Spinal cord (tissue), 10 donors: ENCODE measurements around the gene RASL11B. TPM values are rescaled to one million over a fixed set of nuclear protein-coding genes. Genes with fewer than 3 reads are reported as not detected.

Experiments used
- DNase-seq, 6 donors: peaks; one replicate each; pipeline versions ENCODE4 v3.0.0 to v3.0.0-alpha.2; 2013 to 2015; ENCODE audit warnings: low spot score in 6 of 6, low read depth in 4 of 6
- H3K27ac ChIP-seq: one replicate; pipeline ENCODE4 v1.5.1; 2013; ENCODE audit warnings: low read depth, low read length, control low read depth
- H3K27me3 ChIP-seq: one replicate; pipeline ENCODE4 v1.6.1; 2013; ENCODE audit warnings: low read length; ENCODE audit not compliant: control insufficient read depth, insufficient read depth
- H3K36me3 ChIP-seq: one replicate; pipeline ENCODE4 v1.6.1; 2013; ENCODE audit warnings: low read length; ENCODE audit not compliant: control insufficient read depth, insufficient read depth
- H3K4me1 ChIP-seq: one replicate; pipeline ENCODE4 v1.6.1; 2013; ENCODE audit warnings: low read length; ENCODE audit not compliant: control insufficient read depth, insufficient read depth
- H3K4me3 ChIP-seq: one replicate; pipeline ENCODE4 v1.5.1; 2013; ENCODE audit warnings: low read depth, low read length, control low read depth
- H3K9me3 ChIP-seq: one replicate; pipeline ENCODE4 v1.6.1; 2013; ENCODE audit warnings: low read length; ENCODE audit not compliant: control insufficient read depth, insufficient read depth
- WGBS: methylation state at CpG from one replicate; pipeline ENCODE4 v1.1.5; 2013; ENCODE audit warnings: missing lambda C conversion rate; ENCODE audit not compliant: insufficient coverage; 5-methylcytosine and 5-hydroxymethylcytosine counted together
- polyA plus RNA-seq, 2 donors: library from polyadenylated mRNA; unstranded; fragments of 120-200 nt; gene quantifications; one replicate each; pipeline ENCODE4 v1.2.1, GENCODE V29; 2013; ENCODE audit not compliant: insufficient read length in 2 of 2
- total RNA-seq, 2 donors: library from RNA; depleted of rRNA in 1 of 2; stranded (reverse); fragments of 120-200 nt in 1 of 2; fragments of >200 nt in 1 of 2; gene quantifications; one replicate each; pipeline versions ENCODE4 v1.2.3 to v1.2.4, GENCODE V29; 2013 to 2014
- donor health status: healthy.

Gene RASL11B
- total and polyA plus RNA-seq, 4 donors, result 6.3 to 10.2 (median 8.6) TPM

DNA sequence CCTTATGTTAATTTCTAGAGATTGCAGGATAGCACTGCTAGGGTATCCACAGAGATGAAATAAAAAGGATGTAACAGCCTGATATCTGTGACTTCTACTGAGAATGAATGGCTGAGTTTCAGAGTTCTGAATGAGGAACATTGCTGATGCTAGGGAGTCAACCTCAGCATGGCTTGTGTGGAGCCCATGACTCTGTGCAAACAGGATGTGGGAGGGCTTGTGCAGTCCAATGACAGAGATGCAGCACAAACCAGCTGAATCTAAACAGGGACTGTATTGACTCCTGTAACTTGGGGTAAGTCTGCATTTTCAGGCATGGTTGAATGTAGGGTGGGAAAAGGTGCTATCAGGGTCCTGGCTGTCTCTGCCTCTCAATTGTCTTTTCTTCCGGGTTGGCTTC lies 5.3 kb upstream of the RASL11B start:
- H3K36me3 ChIP-seq, result no peaks in the 10 kb centered on the region
- no peaks in the 10 kb centered on the region for H3K27me3 ChIP-seq
- WGBS, result 100% methylated on average over 1 of the region's 1 CpG
- H3K4me3 ChIP-seq, result no peak overlapping the region
- DNase-seq, result no peak
- H3K27ac ChIP-seq, result no peak overlapping the region
- H3K9me3 ChIP-seq, result peaks cover 7% of the 10 kb centered on the region
- H3K4me1 ChIP-seq, result peaks cover 7% of the 10 kb centered on the region

DNA sequence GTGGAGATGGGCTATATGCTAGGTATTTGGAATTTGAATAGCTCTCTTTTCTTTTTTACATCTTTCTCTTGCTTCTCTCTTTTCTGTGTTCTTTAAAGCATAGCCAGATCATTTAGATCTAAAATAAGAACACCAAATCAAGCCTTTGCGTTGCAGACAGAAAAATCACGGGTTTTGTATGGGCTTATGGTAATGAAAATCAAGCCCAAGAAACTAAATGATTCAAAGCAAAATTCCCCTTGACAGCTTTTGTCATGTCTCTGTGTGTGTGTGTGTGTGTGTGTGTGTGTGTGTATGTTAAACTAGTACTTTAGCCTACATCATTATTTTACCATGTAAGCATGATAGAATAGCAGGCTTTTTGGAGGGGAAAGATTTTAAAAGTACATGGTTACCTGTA lies 1.8 kb upstream of the RASL11B start:
- H3K27ac ChIP-seq, result no peak overlapping the region
- H3K4me1 ChIP-seq, result peaks cover 24% of the 10 kb centered on the region
- H3K27me3 ChIP-seq, result peaks cover 6% of the 10 kb centered on the region
- WGBS, result no CpG with 5 or more reads among the region's 2 CpGs
- H3K9me3 ChIP-seq, result peaks cover 7% of the 10 kb centered on the region
- H3K36me3 ChIP-seq, result peaks cover 2% of the 10 kb centered on the region
- DNase-seq, result peak in 1 of 6 donors; percentile 69
- no peak overlapping the region for H3K4me3 ChIP-seq

DNA sequence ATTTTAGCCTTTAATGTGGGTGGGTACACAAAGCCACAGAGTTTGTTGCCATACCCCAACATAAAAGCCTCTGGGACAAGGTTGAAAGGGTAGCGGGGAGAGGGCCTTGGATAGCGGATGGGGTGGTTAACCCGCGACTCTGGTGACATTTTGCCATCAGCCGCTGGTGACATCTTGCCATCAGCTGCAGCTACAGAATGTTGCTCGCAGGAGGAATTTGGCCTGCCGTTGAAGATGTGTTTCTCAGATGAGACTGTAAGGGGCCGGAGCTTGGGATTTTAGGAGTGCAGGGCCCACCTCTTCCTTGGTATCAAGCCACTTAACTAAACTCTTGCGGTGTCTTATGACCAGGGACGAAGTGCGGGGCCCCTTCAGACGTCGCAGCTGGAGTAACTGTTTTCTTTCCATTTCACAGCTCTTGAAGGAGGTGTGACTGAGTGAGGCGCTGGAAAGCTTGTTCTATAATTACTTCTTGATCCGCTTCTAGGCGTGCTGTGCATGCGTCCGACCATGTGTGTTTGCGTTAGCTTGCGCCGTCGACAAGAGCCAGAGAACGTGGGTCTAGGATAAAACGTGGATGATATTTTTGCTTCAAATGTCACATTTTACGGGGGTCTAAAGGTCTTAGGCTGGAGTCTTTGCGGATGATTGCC lies 820 bp upstream of the RASL11B start:
- Histone ChIP-seq H3K4me1 (peaks cover 29% of the 10 kb centered on the region), H3K9me3 (peaks cover 7% of the 10 kb centered on the region), H3K27me3 (peaks cover 6% of the 10 kb centered on the region), H3K36me3 (peaks cover 5% of the 10 kb centered on the region), H3K4me3 (peak overlapping the region; percentile 54), H3K27ac (no peak overlapping the region)
- WGBS, result 25% methylated on average over 23 of the region's 26 CpGs
- DNase-seq, result peak in 2 of 6 donors; percentile 74 to 77

DNA sequence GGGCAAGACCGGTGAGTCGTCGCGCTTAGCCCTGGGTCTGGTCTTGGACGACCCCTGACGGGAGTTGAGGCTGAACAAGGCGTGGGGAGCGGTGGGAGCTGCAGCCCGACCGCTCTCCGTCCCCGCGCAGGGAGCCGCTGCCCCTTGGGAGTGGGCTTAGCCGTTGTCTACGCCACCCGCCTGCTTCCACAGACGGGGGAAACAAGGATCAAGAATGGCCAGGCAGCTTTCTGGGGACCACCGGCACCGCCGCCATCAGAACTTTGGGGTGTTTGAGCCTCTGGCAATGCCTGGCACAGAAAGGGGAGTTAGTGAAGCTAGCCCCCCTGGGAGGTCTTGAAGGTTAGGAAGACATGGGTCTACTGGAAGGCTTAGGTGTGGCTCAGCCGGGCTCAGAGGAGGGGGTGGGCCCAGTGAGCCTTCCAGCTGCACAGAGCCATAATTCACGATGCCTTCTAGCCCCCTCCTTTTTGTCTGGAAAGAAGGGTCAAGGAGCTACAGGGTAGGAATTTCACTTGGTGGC lies 583 bp downstream of the RASL11B start:
- Histone ChIP-seq H3K4me3 (peak overlapping the region; percentile 54), H3K36me3 (peaks cover 5% of the 10 kb centered on the region), H3K27me3 (peaks cover 6% of the 10 kb centered on the region), H3K27ac (no peak overlapping the region), H3K9me3 (peaks cover 6% of the 10 kb centered on the region), H3K4me1 (peaks cover 29% of the 10 kb centered on the region)
- WGBS, result 3% methylated on average over 21 of the region's 23 CpGs
- no peak for DNase-seq

DNA sequence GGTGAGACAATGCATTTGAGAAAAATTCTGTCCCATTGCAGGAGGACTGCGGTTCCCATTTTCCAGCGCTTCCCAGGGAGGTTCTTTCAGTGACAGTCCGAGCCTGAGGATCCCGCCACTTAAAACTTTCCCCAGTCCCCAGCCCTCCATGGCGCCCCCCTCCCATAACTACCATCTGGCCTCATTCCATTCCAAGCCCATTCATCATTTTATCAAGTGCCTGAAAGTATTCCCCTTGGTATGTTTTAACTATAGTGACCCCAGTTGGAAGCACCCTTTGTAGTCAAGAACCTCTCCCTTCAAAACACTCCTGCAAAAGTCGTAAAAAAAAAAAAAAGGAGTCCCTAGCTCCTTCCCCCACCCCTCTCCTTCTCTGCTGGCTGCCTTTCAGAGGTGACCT lies 1.2 kb downstream of the RASL11B start:
- H3K4me3 ChIP-seq, result peak overlapping the region; percentile 54
- peaks cover 6% of the 10 kb centered on the region for H3K27me3 ChIP-seq
- H3K9me3 ChIP-seq, result peaks cover 1% of the 10 kb centered on the region
- H3K4me1 ChIP-seq, result peaks cover 35% of the 10 kb centered on the region
- no peak overlapping the region for H3K27ac ChIP-seq
- H3K36me3 ChIP-seq, result peaks cover 8% of the 10 kb centered on the region
- DNase-seq, result no peak
- 43% methylated on average over 3 of the region's 6 CpGs for WGBS

DNA sequence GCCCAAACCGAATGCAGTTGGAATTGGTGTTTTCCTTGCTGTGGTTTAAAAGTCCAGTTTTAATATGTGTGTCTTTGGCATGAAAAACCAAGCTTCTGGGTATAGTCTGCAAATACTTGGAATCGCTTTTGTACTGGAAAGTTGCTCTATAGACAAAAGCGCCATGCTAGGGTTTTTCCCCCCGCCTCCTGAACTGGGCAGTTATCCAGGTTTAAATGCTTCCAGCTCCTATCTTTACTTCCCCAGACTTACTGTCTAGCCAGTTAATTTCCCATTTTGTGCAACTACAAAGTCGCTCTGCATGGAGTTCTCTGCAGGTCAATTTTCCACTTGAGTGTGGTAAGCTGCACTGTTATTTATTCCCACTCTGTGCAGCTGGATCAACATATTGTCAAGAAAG lies 2.7 kb downstream of the RASL11B start:
- WGBS, result 42% methylated on average over 3 of the region's 5 CpGs
- no peak overlapping the region for H3K27ac ChIP-seq
- peaks cover 6% of the 10 kb centered on the region for H3K27me3 ChIP-seq
- H3K4me3 ChIP-seq, result no peak overlapping the region
- H3K4me1 ChIP-seq, result peaks cover 44% of the 10 kb centered on the region
- H3K9me3 ChIP-seq, result no peaks in the 10 kb centered on the region
- DNase-seq, result peak in 2 of 6 donors; percentile 81 to 85
- H3K36me3 ChIP-seq, result peaks cover 8% of the 10 kb centered on the region

DNA sequence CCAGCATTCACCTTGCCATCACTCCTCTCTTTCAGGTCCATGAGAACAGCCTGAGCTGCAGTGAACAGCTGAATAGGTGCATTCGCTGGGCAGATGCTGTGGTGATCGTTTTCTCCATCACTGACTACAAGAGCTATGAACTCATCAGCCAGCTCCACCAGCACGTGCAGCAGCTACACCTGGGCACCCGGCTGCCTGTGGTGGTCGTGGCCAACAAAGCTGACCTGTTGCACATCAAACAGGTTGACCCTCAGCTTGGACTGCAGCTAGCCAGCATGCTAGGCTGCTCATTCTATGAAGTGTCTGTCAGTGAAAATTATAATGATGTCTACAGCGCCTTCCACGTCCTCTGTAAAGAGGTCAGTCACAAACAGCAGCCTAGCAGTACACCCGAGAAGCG lies 3.2 kb downstream of the RASL11B start:
- peaks cover 44% of the 10 kb centered on the region for H3K4me1 ChIP-seq
- no peak overlapping the region for H3K4me3 ChIP-seq
- peaks cover 6% of the 10 kb centered on the region for H3K27me3 ChIP-seq
- no peak for DNase-seq
- H3K36me3 ChIP-seq, result peaks cover 8% of the 10 kb centered on the region
- H3K27ac ChIP-seq, result no peak overlapping the region
- H3K9me3 ChIP-seq, result no peaks in the 10 kb centered on the region
- WGBS, result 59% methylated on average over 6 of the region's 9 CpGs

DNA sequence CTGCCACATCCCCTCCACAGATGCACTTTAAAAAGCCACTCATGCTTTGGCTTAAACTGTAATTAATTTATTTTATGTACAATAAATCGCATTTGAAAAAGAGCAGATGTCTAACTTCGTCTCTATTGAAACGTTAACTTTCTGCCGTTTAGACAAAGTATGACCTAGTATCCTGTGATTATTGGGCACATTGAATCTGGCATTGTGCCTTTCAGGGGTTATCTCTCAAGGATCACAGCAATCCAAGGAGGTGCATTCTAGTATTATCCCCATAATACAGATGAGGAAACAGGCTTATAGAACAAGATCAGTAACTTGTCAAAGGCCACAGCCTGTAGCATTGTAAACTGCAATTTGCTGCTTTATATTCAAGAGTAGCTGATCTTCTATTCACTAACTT lies 4.6 kb downstream of the RASL11B start:
- WGBS, result no CpG with 5 or more reads among the region's 4 CpGs
- Histone ChIP-seq H3K36me3 (peaks cover 8% of the 10 kb centered on the region), H3K27me3 (peaks cover 6% of the 10 kb centered on the region), H3K4me1 (peaks cover 37% of the 10 kb centered on the region), H3K27ac (no peak overlapping the region), H3K4me3 (no peak overlapping the region), H3K9me3 (no peaks in the 10 kb centered on the region)
- no peak for DNase-seq

DNA sequence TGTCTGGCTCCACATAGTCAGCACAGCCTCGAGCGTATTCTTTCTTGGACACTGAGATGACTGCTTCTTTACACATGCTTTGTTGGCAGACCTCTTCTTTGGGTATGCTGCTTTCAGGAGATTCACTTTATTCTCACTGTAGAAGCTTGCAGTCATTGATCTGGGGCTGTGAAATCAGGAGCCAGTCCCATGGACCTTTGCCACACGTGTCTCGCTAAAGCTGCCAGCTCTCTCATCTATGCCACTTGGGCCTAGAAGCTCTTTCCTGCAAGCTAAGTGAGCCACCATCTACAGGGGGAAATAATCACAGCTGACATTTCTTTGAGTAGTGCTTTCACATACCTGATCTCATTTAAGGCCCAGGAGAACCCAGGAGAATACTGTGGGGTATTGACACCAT lies 5.0 kb downstream of the RASL11B start:
- Histone ChIP-seq H3K36me3 (peaks cover 8% of the 10 kb centered on the region), H3K4me3 (no peak overlapping the region), H3K27ac (no peak overlapping the region), H3K9me3 (no peaks in the 10 kb centered on the region), H3K27me3 (peaks cover 6% of the 10 kb centered on the region), H3K4me1 (peaks cover 35% of the 10 kb centered on the region)
- DNase-seq, result peak in 2 of 6 donors; percentile 28 to 41
- WGBS, result 77% methylated on average over 4 of the region's 4 CpGs

DNA sequence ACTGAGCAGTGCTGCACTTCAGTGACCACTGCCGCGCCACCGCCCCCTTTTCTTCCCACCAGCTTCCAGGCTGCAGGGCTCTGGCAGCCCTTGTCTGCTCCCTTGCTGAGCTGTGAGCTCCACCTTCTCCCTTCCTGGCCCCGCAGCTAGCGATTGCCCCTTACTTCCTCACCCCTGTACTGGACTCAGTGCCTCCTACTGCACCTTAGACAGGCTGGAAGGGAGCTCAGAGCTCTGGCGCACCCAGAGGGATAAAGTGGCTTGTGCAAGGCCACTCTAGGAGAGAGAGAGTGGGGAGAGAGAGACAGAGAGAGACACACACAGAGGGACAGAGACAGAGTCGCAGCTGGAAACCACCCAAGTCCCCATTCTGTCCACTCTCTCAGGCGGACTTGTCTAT lies 6.0 kb downstream of the RASL11B start:
- WGBS, result 43% methylated on average over 4 of the region's 8 CpGs
- DNase-seq, result peak in 2 of 6 donors; percentile 32 to 60
- H3K27ac ChIP-seq, result no peak overlapping the region
- peaks cover 26% of the 10 kb centered on the region for H3K4me1 ChIP-seq
- no peaks in the 10 kb centered on the region for H3K9me3 ChIP-seq
- no peak overlapping the region for H3K4me3 ChIP-seq
- peaks cover 8% of the 10 kb centered on the region for H3K36me3 ChIP-seq
- H3K27me3 ChIP-seq, result peaks cover 2% of the 10 kb centered on the region
